Measurements from ENCODE around the gene MYOZ3.

MYOZ3 gene

GRCh38 chr5:150638488-150639376 is 22.3 kb upstream of the MYOZ3 start:
- Histone ChIP-seq H3K4me3 (ENCODE audit: low read depth in 1 of 2, low read length in 2 of 2) (no peak overlapping the region), H3K36me3 (ENCODE audit: control insufficient read depth in 1 of 2, insufficient read depth in 2 of 2, low read length in 2 of 2) (no peaks in the 10 kb centered on the region), H3K9me3 (ENCODE audit: control insufficient read depth in 1 of 2, low read length in 2 of 2) (no peaks in the 10 kb centered on the region), H3K27me3 (ENCODE audit: low read depth, low read length) (no peaks in the 10 kb centered on the region), H3K27ac (ENCODE audit: low read length) (peak overlapping the region; percentile 62), H3K4me1 (ENCODE audit: control insufficient read depth in 1 of 2, insufficient read depth in 2 of 2, low read length in 2 of 2) (peaks cover 39 to 69% of the 10 kb centered on the region in 2 donors)

GRCh38 chr5:150639377-150639692 is 21.7 kb upstream of the MYOZ3 start:
- Histone ChIP-seq H3K4me3 (ENCODE audit: low read depth in 1 of 2, low read length in 2 of 2) (no peak overlapping the region), H3K4me1 (ENCODE audit: control insufficient read depth in 1 of 2, insufficient read depth in 2 of 2, low read length in 2 of 2) (peaks cover 40 to 74% of the 10 kb centered on the region in 2 donors)

GRCh38 chr5:150639751-150640150 is 21.3 kb upstream of the MYOZ3 start:
- no peaks in the 10 kb centered on the region for H3K27me3 ChIP-seq (ENCODE audit: low read depth, low read length)
- no peak overlapping the region for H3K4me3 ChIP-seq (ENCODE audit: low read depth in 1 of 2, low read length in 2 of 2)
- H3K36me3 ChIP-seq (ENCODE audit: control insufficient read depth in 1 of 2, insufficient read depth in 2 of 2, low read length in 2 of 2) = no peaks in the 10 kb centered on the region
- H3K9me3 ChIP-seq (ENCODE audit: control insufficient read depth in 1 of 2, low read length in 2 of 2) = no peaks in the 10 kb centered on the region
- H3K27ac ChIP-seq (ENCODE audit: low read length) = peak overlapping the region; percentile 62
- H3K4me1 ChIP-seq (ENCODE audit: control insufficient read depth in 1 of 2, insufficient read depth in 2 of 2, low read length in 2 of 2) = peaks cover 44 to 78% of the 10 kb centered on the region in 2 donors

More at GRCh38 chr5:150639377-150639692, 21.7 kb upstream of the MYOZ3 start:
- H3K36me3 ChIP-seq (ENCODE audit: control insufficient read depth in 1 of 2, insufficient read depth in 2 of 2, low read length in 2 of 2) = no peaks in the 10 kb centered on the region
- H3K27me3 ChIP-seq (ENCODE audit: low read depth, low read length) = no peaks in the 10 kb centered on the region
- peak overlapping the region; percentile 62 for H3K27ac ChIP-seq (ENCODE audit: low read length)
- H3K9me3 ChIP-seq (ENCODE audit: control insufficient read depth in 1 of 2, low read length in 2 of 2) = no peaks in the 10 kb centered on the region

- Histone ChIP-seq H3K4me1 (ENCODE audit: control insufficient read depth in 1 of 2, insufficient read depth in 2 of 2, low read length in 2 of 2) (peaks cover 51 to 85% of the 10 kb centered on the region in 2 donors), H3K4me3 (ENCODE audit: low read depth in 1 of 2, low read length in 2 of 2) (peak within 1 kb of the TSS; percentile 1 to 42), H3K27ac (ENCODE audit: low read length) (peak within 1 kb of the TSS; percentile 62)
Observed at GRCh38 chr5:150640311-150641005, 20.6 kb upstream of the MYOZ3 start, which contains the start of gene SYNPO. Gene SYNPO (plus strand): TSS chr5:150640660. CDS start chr5:150648276, 7,616 bp downstream.

GRCh38 chr5:150641006-150641570 is 20.0 kb upstream of the MYOZ3 start:
- Histone ChIP-seq H3K36me3 (ENCODE audit: control insufficient read depth in 1 of 2, insufficient read depth in 2 of 2, low read length in 2 of 2) (no peaks in the 10 kb centered on the region), H3K27me3 (ENCODE audit: low read depth, low read length) (no peaks in the 10 kb centered on the region), H3K4me3 (ENCODE audit: low read depth in 1 of 2, low read length in 2 of 2) (peak overlapping the region; percentile 1 to 42), H3K27ac (ENCODE audit: low read length) (peak overlapping the region; percentile 62), H3K4me1 (ENCODE audit: control insufficient read depth in 1 of 2, insufficient read depth in 2 of 2, low read length in 2 of 2) (peaks cover 51 to 82% of the 10 kb centered on the region in 2 donors), H3K9me3 (ENCODE audit: control insufficient read depth in 1 of 2, low read length in 2 of 2) (no peaks in the 10 kb centered on the region)

More at GRCh38 chr5:150640311-150641005, 20.6 kb upstream of the MYOZ3 start, which contains the start of gene SYNPO:
- Histone ChIP-seq H3K36me3 (ENCODE audit: control insufficient read depth in 1 of 2, insufficient read depth in 2 of 2, low read length in 2 of 2) (no peaks in the 10 kb centered on the region), H3K9me3 (ENCODE audit: control insufficient read depth in 1 of 2, low read length in 2 of 2) (no peaks in the 10 kb centered on the region), H3K27me3 (ENCODE audit: low read depth, low read length) (no peaks in the 10 kb centered on the region)

DNA sequence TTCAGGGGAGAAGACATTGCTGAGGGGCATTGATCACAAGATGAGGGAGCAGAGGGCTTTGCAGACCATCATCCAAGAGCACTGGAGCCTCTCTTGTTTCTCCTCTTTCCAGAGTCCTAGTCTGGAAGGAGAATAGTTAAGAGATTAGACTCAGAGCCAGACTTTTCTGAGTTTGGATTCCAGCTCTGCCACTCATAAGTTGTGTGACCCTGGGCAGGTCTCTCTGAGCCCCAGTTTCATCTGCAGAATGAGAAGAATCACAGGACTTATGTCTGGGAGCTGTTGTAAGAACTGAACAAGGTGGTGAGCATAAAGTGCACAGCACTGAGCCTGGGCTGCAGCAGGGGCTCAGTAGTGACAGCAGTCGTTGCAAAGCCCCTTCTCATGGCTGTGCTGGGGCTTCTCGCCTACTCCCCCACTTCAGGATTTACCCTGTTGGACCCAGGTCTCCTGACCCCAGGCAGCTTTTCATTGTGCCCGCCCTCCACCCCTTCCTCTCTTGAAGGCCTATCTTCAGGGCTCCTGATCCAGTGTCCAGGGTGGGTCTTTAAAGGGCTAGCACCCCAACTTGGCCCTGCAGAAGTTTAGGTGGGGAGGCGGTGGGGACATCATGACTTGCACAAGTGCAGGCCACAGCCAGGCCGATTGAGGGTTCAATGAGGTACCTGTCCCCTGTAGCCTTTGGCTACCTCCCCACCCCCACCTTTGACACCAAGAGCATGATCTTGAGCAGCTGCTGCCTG is 19.1 kb upstream of the MYOZ3 start:
- H3K27me3 ChIP-seq (ENCODE audit: low read depth, low read length) = no peaks in the 10 kb centered on the region
- no peaks in the 10 kb centered on the region for H3K9me3 ChIP-seq (ENCODE audit: control insufficient read depth in 1 of 2, low read length in 2 of 2)
- H3K27ac ChIP-seq (ENCODE audit: low read length) = peak overlapping the region; percentile 62
- peak overlapping the region; percentile 1 to 15 for H3K4me3 ChIP-seq (ENCODE audit: low read depth in 1 of 2, low read length in 2 of 2)
- peaks cover 44 to 75% of the 10 kb centered on the region in 2 donors for H3K4me1 ChIP-seq (ENCODE audit: control insufficient read depth in 1 of 2, insufficient read depth in 2 of 2, low read length in 2 of 2)
- no peaks in the 10 kb centered on the region for H3K36me3 ChIP-seq (ENCODE audit: control insufficient read depth in 1 of 2, insufficient read depth in 2 of 2, low read length in 2 of 2)

DNA sequence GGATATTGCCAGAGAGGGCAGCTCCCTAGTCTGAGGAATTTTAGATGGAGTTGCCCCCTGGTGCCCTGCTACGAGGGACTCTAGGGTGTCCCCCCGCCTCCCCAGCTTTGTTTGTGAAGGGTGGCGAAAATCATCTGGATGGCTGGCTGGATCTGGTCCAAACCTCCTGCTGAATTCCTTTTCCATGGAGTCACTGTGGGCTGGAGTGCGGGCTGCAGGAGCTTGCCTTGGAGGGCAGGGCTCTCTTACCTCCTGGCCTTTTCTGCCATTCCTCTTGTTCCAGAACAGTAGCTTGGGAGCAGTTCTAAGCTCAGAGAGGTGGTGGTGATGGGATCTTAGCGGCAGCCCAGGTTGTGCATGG is 18.5 kb upstream of the MYOZ3 start:
- Histone ChIP-seq H3K4me3 (ENCODE audit: low read depth in 1 of 2, low read length in 2 of 2) (peak overlapping the region; percentile 1 to 15), H3K4me1 (ENCODE audit: control insufficient read depth in 1 of 2, insufficient read depth in 2 of 2, low read length in 2 of 2) (peaks cover 46 to 70% of the 10 kb centered on the region in 2 donors), H3K27ac (ENCODE audit: low read length) (peak overlapping the region; percentile 62), H3K9me3 (ENCODE audit: control insufficient read depth in 1 of 2, low read length in 2 of 2) (no peaks in the 10 kb centered on the region), H3K36me3 (ENCODE audit: control insufficient read depth in 1 of 2, insufficient read depth in 2 of 2, low read length in 2 of 2) (no peaks in the 10 kb centered on the region), H3K27me3 (ENCODE audit: low read depth, low read length) (no peaks in the 10 kb centered on the region)

GRCh38 chr5:150642991-150643710 is 17.9 kb upstream of the MYOZ3 start:
- no peaks in the 10 kb centered on the region for H3K27me3 ChIP-seq (ENCODE audit: low read depth, low read length)
- H3K9me3 ChIP-seq (ENCODE audit: control insufficient read depth in 1 of 2, low read length in 2 of 2) = no peaks in the 10 kb centered on the region
- peak overlapping the region; percentile 62 for H3K27ac ChIP-seq (ENCODE audit: low read length)
- peak overlapping the region in 1 of 2 donors; percentile 15 for H3K4me3 ChIP-seq (ENCODE audit: low read depth in 1 of 2, low read length in 2 of 2)
- peaks cover 2 to 3% of the 10 kb centered on the region in 2 donors for H3K36me3 ChIP-seq (ENCODE audit: control insufficient read depth in 1 of 2, insufficient read depth in 2 of 2, low read length in 2 of 2)
- H3K4me1 ChIP-seq (ENCODE audit: control insufficient read depth in 1 of 2, insufficient read depth in 2 of 2, low read length in 2 of 2) = peaks cover 50 to 67% of the 10 kb centered on the region in 2 donors

DNA sequence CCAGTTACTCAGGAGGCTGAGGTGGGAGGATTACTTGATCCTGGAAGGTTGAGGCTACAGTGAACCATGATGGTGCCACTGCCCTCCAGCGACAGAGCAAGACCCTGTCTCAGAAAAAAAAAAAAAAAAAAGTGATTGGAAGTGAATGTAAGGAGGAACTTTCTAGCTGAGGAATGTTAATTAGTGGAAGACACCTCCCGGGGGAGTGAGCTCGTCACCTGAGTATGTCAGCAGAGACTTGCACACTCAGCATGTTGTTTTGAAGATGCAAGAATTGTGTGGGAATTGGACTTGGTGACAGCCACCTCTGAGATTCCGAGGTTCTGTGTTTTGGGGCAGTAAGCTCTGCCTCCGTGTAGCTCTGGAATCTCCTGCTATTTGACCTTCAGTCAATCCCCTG is 17.0 kb upstream of the MYOZ3 start:
- Histone ChIP-seq H3K4me3 (ENCODE audit: low read depth in 1 of 2, low read length in 2 of 2) (no peak overlapping the region), H3K27me3 (ENCODE audit: low read depth, low read length) (no peaks in the 10 kb centered on the region), H3K27ac (ENCODE audit: low read length) (peak overlapping the region; percentile 46), H3K36me3 (ENCODE audit: control insufficient read depth in 1 of 2, insufficient read depth in 2 of 2, low read length in 2 of 2) (peaks cover 8 to 12% of the 10 kb centered on the region in 2 donors), H3K9me3 (ENCODE audit: control insufficient read depth in 1 of 2, low read length in 2 of 2) (no peaks in the 10 kb centered on the region), H3K4me1 (ENCODE audit: control insufficient read depth in 1 of 2, insufficient read depth in 2 of 2, low read length in 2 of 2) (peaks cover 50 to 70% of the 10 kb centered on the region in 2 donors)

DNA sequence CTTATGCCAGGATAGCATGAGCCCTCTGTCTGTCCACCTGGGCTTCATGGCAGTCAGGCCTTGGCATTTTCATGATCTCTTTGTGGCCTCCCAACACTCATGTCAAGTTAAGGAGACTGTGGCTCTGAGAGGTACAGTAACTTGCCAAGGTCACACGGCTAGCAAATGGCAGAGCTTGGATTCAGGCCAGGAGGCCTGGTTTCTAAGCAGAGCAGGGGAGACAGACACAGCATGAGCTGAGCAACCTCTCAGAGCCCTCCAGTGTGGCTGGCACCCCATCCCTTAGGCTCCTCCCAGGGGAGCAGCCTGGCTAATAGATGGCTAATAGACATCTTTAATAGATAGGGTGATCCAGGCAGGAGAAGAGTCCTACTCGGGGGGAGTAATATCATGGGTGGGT is 16.5 kb upstream of the MYOZ3 start:
- peaks cover 8 to 16% of the 10 kb centered on the region in 2 donors for H3K36me3 ChIP-seq (ENCODE audit: control insufficient read depth in 1 of 2, insufficient read depth in 2 of 2, low read length in 2 of 2)
- peak overlapping the region; percentile 46 for H3K27ac ChIP-seq (ENCODE audit: low read length)
- no peak overlapping the region for H3K4me3 ChIP-seq (ENCODE audit: low read depth in 1 of 2, low read length in 2 of 2)
- no peaks in the 10 kb centered on the region for H3K27me3 ChIP-seq (ENCODE audit: low read depth, low read length)
- H3K4me1 ChIP-seq (ENCODE audit: control insufficient read depth in 1 of 2, insufficient read depth in 2 of 2, low read length in 2 of 2) = peaks cover 50 to 66% of the 10 kb centered on the region in 2 donors
- H3K9me3 ChIP-seq (ENCODE audit: control insufficient read depth in 1 of 2, low read length in 2 of 2) = no peaks in the 10 kb centered on the region

All from muscle layer of duodenum (tissue), 2 donors.